Stimulated activated CD4-positive, alpha-beta T cell treated with anti-CD3 and anti-CD28 coated beads, Interleukin-12 subunit alpha, Interleukin-12 subunit beta, amount 100 ng/mL, for 24 hours (primary cell): Measurements from ENCODE around the gene ATP8B4.
A peak's percentile ranks its signal among the peaks of the same experiment; 100 is the strongest.
"Not testable (repeated sequence)": the region's sequence is repeated elsewhere in the genome, so short reads cannot be mapped to it uniquely, and the experiment has no call there.

Source experiments
- DNase-seq, 2 experiments: peaks; one replicate each; pipeline ENCODE4 v3.0.0-alpha.2; 2020; ENCODE audit warnings: low read depth in 2 of 2

Gene ATP8B4

DNA sequence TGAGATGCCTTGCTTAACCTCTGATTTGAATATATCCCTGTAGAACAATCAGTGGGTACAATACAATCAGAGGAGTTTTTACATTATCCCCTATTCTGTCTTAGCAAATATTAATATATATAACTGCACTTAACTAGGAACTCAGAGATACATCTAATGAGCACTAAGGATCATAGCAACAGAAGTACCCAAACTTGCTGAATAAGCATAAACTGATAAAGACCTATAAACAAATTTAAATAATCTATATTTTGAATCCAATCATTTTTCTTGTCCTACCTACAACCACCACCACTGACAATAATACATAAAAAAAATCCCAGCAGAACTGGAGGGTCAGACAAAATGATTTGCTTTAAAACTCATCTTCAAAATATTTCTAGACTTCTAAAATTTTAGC lies 106.2 kb downstream of the ATP8B4 start:
- DNase-seq = no peak

DNA sequence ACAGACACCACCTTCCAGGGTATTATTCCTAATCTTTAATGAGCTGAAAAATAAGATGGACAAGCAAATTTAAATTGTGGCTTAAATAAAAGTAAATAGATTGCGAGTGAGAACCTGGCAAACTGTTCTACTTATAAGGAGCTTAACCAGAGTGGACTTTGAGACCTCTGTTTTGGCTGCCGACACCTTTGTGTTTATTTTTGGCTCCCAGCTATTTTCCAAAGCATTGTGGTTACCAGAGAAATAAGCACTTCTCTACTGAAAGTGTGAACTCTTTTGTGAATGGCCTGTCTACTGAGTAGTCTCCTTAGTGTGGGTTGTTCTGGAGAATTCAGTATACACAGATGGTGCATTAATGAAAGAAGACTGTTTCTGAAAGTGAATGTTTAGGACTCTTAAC lies 109.4 kb downstream of the ATP8B4 start:
- DNase-seq = no peak

DNA sequence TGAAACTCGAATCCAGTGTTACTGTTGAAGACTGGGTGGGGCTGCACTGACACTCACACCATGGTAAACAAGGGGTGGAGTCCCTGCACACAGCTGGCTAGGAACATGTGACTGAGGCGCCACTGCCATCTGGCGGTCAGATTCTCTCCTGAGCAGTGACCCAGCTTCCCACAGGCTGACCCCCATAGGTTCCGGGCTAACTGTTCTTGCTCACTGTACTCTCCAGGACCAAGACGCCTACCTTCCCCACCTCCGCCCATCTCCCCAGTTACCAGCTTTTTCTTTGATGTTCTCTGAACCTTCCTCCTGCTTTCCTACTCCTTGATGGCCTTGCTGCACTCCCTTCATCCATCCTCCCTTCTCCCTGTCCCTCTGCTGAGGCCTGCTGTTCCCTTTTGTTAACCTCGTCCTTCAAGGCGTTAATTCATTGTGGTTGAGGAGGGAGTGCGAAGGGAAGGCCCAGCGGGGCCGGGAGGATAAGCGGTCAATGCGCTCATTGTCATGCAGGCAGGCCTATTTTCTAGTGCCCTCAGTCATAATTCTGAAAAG lies 115.2 kb downstream of the ATP8B4 start:
- DNase-seq = peak; percentile 5 to 40

DNA sequence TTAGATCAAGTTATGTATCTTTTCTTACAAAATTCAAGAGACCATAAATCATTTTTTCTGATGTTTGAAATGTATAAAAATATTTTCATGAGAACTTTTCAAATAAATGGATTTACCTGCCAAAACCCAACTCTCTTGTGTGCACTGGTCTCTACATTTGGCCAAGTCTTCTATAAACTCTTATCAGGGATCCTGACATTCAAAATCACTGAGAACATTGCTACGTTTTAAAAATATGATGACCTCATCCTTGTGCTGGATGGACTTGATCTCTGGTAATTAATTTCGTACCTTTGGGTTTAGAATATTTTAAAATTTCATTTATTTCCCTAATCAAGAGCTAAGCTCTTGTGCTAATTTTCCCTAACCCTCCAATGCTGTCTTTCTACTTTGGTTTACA lies 127.4 kb downstream of the ATP8B4 start:
- no peak for DNase-seq

DNA sequence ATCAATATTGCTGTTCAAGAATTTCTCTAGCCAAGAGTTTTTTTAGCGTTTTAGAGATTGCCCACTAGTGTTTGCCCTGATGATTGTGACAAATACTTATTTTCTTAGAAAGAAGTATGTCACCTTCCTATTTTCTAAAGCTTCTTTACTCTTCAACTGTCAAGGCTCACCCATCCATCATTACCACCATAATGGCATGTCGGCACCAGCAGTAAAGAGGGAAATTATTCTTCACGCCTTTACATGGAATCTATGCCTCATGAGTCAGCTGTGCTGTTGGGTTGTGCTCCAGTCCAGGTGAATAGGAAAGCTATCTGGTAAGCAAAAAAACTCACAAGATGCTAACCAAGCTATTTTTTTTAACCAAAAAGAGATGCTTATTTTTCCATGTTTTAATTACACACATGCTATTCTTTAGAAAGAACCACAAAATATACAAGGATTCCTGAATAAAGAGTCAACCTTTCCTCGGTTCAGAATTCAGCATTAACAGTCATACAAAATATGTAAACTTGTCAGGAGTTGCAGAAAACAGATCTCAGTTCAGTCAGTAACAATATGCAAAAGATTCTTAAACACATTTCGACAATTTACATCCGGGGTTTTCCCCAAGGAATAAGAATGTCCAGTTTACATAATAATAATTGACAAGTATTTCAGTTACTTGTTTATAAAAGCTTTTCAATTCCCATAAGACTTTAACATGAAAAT lies 128.0 kb downstream of the ATP8B4 start:
- DNase-seq = no peak

DNA sequence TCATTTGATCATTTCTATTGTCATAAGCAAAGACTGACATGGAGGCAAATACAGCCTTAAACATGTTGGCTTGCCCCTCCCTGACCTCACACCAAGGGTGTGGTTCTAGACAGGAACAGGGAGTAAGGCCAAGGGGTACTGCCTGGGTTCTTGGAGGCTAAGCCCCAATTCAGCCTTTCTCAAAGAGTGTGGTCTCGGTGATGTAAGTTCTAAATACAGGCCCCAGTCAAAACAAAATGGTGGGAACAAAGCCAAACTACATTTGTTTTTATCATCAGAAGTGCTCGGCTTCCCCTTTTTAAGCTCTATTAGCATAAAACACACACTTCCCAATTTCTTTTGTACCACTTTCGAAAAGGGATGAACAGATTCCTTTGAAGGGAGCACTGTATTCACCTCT lies 129.5 kb downstream of the ATP8B4 start:
- DNase-seq = no peak

DNA sequence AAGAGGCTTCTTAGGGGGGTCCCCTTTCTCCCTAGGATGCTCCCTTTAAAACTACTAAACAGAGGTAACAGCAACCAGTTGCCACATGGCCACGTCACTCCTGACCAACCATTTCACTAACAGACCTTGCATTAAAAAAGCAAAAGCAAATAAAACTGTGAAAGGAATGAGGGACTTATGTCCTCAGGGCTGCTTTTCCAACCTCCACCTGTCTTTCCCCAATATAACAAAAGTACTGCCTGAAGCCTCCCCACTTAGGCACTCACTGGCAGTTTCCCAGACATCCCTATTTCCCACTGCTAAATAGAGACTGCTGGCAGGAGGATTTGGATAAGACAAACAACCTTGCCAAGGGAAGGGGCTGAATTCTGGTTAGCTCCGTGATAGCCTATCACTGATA lies 130.3 kb downstream of the ATP8B4 start:
- DNase-seq = no peak

DNA sequence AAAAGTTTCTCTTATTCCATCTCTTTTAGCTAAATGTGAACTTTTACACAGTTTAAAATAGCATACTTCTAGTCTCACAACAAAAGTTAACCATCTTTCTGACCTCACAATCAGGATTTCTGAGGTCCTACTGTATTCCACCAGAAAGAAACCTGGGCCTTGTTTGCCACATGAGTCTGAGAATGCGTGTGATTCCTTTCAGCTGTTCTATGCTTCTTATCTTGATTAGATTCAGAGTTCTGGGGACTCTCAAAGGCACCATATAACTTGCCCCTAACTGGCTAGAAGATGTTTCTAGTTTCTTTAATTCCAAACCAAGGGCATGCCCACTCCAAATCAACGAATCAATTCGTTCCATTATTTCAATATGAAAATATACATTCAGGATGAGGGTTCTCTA lies 131.1 kb downstream of the ATP8B4 start:
- DNase-seq = no peak

DNA sequence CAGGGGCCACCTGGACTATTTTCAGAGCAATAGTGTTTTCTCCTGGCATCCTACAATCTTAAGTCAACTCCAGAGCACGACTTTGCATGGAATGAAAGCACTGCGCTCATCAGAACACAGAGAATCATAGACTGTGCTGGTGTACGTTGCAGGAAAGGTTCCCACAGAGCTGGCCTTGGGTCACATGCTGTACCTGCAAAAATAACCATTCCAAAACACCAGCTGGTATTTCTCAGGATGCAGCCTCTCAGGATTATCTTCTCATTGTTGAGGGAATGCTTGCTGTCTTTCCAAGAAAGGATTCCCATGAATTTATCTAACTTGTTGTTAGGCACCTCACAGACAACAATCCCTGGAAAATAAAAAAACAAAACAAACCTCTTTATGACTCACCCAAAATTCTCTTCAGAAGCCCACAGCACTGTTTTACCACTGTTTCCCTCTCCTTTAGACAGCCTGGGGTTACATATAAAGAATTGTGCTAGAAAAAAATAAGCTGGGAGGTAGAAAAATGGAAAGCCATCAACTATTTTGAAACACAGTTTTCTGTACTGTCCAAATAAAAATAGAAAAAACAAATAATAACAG lies 131.7 kb downstream of the ATP8B4 start:
- no peak for DNase-seq

DNA sequence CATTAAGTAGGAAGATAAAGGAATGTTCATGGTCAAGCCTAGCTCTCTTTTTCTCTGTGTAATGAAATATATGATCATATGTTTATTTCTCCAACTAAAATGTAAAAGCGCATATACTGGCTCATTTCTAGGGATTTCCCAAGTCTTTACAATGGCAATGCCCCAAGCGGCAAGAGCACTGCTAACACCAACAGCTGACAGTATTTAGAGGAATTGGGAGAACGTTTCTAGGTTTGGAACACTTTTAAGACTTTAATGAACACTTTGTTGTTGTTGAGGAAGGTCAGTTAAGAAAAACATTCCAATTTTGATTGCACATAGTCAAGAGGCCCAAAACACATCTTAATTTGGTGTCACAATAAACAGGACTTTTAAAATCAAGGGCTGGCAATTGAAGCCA lies 132.7 kb downstream of the ATP8B4 start:
- no peak for DNase-seq

DNA sequence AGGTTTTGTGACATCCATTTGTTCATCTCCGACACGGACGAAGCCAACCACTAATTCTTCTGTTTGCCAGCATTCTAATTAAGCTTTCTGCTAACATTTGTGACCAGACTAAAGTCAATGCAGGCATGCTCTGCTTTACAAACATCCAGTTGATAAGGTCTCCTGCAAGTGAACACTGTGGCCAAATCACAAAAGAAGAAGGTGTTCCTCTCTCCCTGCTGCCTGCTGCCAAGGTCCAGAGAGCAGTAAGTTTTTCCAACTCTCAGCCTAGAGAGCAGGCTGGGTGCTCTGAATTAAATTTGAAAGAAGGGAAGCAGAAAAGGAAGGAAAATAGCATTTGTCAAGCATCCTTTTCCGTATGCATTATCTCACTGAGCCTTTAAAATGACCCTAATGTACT lies 133.6 kb downstream of the ATP8B4 start:
- no peak for DNase-seq

DNA sequence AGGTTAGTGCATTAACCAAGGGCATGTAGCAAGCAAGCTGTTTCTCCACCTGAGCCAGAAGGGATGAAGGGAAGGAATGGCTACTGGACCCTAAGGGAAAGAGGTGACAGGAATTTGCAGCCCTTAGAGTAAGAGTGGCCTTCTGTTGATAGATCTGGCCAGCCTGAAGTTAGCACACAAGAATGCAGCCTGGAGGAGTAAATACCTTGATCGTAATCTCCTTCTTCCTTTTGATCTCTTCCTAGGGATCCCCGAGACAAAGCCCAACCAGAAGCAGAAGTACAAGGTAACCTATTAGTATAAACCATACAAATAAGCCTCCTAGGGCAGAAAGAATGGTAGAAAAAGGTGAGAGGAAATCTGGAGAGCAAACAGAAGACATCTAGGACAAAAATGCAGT lies 134.6 kb downstream of the ATP8B4 start:
- DNase-seq = no peak

DNA sequence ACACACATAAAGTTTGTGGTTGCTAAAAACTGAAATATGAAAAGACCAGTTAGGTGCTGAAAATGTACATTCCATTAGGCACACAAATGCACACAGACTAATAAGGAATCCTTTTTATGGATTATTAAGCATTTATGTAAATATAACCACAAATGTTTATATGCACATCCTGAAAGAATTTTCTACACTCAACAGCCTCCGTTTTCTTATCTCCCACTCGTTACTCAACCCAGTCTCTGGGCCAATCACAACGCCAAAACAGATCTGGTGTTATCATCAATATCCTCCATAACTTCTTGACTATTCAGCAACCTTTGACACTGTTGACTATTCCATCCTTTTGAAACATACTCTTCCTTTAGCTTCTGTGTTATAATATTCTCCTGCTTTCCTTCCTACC lies 136.4 kb downstream of the ATP8B4 start:
- DNase-seq = no peak

DNA sequence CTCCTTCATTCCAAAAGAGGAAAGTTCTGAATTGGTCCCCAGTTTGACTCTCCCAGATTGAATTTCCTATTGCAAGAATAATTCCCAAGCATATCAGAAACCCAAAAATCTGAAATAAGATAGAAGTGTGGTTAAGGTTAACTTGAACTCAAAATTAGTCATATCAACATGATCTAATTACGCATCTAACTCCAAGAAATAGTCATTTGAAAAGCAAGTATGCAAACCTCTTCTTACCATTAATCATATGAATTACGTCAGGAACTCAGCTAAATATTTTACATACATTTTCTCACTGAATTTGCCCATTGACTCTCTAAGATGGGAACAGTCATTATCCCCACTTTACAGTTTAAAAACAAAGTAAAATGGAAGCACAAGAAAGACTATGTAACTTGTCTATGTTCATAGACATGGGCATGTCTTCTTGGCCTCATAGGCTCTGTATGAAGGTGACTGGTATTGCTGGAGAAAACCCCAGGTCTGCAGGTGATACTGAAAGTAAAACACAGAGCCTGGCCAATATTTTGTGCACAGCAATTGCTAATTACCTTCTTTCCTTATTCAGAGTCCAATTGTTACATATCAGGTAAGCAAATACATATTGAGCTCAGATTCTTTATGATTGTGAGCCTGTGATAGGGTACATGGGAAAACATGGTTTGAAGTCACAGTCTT lies 139.2 kb downstream of the ATP8B4 start:
- no peak for DNase-seq

DNA sequence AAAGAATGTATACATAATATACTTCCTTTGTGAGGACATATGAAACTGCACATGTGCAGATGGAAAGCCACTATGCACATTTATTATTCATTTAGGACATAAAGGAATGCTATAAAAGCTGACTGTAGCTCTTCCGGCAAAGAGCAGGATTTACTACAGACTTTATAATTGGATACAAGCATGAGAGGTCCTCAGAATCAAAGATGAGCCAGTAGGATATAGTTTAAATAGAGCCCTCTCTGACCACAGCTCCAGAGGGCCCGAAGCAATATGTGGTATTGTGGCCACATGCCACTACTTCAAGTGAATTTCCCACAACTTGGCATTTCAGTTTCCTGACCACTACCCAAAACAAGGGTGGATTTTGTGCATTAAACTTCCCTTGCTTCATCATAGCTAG lies 140.9 kb downstream of the ATP8B4 start:
- DNase-seq = no peak

DNA sequence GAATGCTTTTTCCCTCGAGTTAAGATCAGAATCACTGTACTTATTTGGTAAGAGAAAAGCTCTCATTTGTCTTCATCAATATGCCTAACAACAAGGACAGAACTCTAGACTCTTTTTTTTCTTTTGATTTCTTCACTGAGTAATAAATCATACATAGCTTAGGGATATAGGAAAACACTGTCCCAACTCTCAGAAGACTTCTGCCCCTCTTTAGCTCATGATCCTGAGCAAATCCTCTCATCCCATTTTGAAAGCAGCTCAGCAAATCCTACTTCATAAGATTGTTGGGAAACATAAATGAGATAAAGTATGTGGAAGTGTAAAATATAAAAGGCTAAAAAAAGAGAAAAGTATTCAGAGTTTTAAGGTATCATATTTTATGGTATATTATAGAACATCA lies 141.7 kb downstream of the ATP8B4 start:
- no peak for DNase-seq

DNA sequence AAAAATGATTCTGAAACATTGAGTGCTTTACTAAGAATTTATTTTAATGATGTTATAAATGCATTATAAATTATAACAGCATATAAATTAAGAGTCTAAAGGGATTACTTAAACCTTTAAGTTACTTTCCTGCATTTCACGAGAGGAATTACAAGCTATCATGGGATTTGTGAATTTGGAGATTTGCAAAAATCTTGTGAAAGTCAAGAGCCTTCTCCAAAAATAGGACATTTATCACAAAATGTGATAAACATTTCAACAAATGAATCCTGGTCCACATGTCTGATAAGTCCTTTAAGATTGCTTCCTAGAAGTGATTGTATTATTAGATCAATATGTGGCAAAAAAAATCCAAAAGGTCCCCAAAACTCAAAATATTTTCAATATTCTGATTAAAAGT lies 154.5 kb downstream of the ATP8B4 start:
- no peak for DNase-seq

DNA sequence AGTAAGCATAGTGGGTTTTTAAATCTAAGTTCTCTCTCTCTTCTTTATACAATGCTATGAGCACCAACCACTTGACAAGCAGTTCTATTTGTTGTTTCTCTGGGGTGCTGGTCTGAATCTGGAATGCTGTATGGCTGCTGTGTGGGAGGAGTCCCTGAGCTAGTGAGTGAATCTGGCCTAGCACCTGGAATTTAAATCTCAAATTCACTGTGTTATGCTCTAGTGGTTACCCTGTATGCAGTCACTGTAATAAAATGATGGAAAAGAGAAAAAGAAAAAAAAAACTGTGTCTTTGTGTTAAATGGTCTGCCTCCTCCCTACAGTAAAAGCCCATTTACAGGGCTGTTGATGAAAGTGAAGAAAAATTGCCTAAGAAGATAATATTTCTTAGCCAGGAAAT lies 155.0 kb downstream of the ATP8B4 start:
- DNase-seq = no peak

DNA sequence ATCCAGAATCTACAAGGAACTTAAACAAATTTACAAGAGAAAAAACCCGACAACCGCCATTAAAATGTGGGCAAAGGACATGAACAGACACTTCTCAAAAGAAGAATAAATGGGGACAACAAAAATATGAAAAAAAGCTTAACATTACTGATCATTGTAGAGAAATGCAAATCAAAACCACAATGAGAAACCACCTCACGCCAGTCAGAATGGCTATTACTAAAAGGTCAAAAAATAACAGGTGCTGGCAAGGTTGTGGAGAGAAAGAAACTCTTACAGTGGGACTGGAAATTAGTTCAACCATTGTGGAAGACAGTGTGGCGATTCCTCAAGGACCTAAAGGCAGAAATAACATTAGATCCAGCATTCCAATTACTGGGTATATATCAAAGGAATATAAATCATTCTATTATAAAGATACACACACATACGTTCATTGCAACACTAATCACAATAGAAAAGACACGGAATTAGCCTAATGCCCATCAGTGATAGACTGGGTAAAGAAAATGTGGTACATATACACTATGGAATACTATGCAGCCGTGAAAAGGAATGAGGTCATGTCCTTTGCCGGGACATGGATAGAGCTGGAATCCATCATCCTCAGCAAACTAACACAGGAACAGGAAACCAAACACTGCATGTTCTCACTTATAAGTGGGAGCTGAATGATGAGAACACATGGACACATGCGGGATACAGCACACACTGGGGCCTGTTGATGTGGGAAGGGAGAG lies 155.8 kb downstream of the ATP8B4 start:
- not testable (repeated sequence) for DNase-seq

DNA sequence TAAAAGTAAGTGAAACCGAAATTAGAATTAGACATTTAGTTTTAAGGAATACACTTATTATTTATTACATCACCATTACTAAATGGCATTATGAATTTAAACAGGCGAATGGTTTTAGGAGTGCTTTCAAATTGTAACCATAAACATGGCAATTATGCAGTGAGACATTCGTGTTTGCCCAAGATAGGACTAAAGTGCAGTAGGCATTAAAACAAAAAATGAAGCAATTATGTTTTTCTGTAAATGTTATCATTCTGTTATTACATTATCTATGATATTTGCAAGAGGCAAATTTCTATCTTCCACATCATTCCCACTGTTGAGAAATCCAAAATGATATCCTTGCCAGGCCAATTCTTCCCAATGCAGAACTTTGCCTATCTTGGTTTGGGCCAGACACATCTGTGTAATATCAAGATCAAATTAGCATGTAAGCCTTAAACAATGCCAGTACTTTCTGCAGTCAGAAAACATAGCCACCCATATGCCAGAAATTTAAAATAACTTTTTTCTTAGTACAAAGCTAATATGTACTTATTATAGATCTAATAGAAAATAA lies 156.9 kb downstream of the ATP8B4 start:
- no peak for DNase-seq

DNA sequence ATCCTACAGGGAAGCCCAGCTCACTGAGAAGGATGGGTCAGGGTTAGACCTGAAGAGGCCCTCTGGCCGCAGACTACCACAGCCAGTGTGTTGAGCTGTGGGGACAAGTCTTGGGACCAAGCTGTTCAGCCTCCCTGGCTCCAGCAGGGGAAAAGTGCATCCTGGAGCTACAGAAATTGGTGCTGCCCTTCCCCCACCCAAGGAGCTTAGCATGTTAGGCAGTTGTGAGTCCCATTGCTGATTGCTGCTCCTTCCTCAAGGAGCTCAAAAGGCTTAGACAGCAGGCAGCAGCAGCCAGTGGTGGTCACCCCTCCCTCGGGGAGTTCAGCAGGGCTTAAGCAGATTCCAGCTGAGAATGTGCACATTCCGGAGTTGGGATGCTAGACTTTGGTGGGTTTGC lies 165.6 kb downstream of the ATP8B4 start:
- DNase-seq = no peak

DNA sequence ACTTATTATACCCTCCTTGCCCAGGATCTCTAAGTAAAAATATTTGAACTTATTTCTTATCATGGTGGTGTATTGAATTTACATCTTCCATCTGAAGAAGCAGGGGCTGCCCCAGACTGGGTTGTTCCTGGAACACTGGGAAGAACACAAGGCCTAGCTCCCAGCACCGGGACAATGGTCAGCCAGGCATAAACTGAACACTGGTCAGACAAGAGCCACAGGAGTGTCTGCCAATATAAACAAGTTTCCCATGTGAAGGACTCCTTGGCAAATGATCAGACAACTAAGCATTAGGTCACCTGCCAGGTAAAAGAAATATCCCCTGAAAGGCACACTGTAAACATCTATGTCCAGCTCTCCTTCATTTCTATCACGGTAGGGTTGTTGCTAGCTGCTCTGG lies 172.4 kb downstream of the ATP8B4 start:
- DNase-seq = no peak
